ENCODE data around the gene BFSP1. TPM values are rescaled to one million over a fixed set of nuclear protein-coding genes. Genes with fewer than 3 reads are reported as not detected.

Gene BFSP1
- 0.73 TPM for total RNA-seq
- long read RNA-seq = 0 reads

GRCh38 chr20:17530716-17531664 lies at the start of gene BFSP1:
Gene BFSP1 (minus strand): TSS chr20:17531379. CDS start chr20:17531329, 50 bp downstream.
- DNase-seq (peak; percentile 68), ATAC-seq (ENCODE audit: poor library complexity) (peak; percentile 91)
- intact Hi-C loops (cut with DNase I) = loop anchor here (10.0 kb wide), 1 partner anchor 374 kb away; no protein-coding TSS in a partner anchor

- intact Hi-C loops (cut with DNase I) = no loop called here
- ATAC-seq (ENCODE audit: poor library complexity) (no peak), DNase-seq (no peak)
Measured at GRCh38 chr20:17580895-17581294, 49.7 kb upstream of the BFSP1 start.

GRCh38 chr20:17579369-17580039 lies 48.3 kb upstream of the BFSP1 start:
- DNase-seq (no peak), ATAC-seq (ENCODE audit: poor library complexity) (no peak)
- intact Hi-C loops (cut with DNase I) = no loop called here

- intact Hi-C loops (cut with DNase I) = no loop called here
- ATAC-seq (ENCODE audit: poor library complexity) (no peak), DNase-seq (no peak)
Measured at GRCh38 chr20:17576215-17576614, 45.0 kb upstream of the BFSP1 start.

GRCh38 chr20:17573463-17573862 lies 42.3 kb upstream of the BFSP1 start:
- no peak for ATAC-seq (ENCODE audit: poor library complexity)
- intact Hi-C loops (cut with DNase I) = no loop called here
- no peak for DNase-seq

GRCh38 chr20:17572034-17572638 lies 41.0 kb upstream of the BFSP1 start:
- intact Hi-C loops (cut with DNase I) = no loop called here

GRCh38 chr20:17571153-17571527 lies 40.0 kb upstream of the BFSP1 start:
- intact Hi-C loops (cut with DNase I) = no loop called here
- no peak for ATAC-seq (ENCODE audit: poor library complexity)
- DNase-seq = no peak

More at GRCh38 chr20:17572034-17572638, 41.0 kb upstream of the BFSP1 start:
- ATAC-seq (ENCODE audit: poor library complexity) = no peak
- no peak for DNase-seq

- DNase-seq = peak; percentile 68
- intact Hi-C loops (cut with DNase I) = no loop called here
- ATAC-seq (ENCODE audit: poor library complexity) = peak; percentile 61
Measured at GRCh38 chr20:17570347-17571152, 39.4 kb upstream of the BFSP1 start.

- DNase-seq = peak; percentile 95
- intact Hi-C loops (cut with DNase I) = no loop called here
- peak; percentile 93 for ATAC-seq (ENCODE audit: poor library complexity)
Measured at GRCh38 chr20:17569616-17570346, 38.6 kb upstream of the BFSP1 start, which contains the start of gene DSTN. Gene DSTN (plus strand): TSS chr20:17570075. CDS start chr20:17570209, 134 bp downstream.

- intact Hi-C loops (cut with DNase I) = no loop called here
- DNase-seq (peak; percentile 89), ATAC-seq (ENCODE audit: poor library complexity) (peak; percentile 76)
Measured at GRCh38 chr20:17568972-17569521, 37.9 kb upstream of the BFSP1 start.

- intact Hi-C loops (cut with DNase I) = no loop called here
- ATAC-seq (ENCODE audit: poor library complexity) (no peak), DNase-seq (no peak)
Measured at GRCh38 chr20:17568045-17568788, 37.0 kb upstream of the BFSP1 start.

- ATAC-seq (ENCODE audit: poor library complexity) (no peak), DNase-seq (no peak)
- intact Hi-C loops (cut with DNase I) = no loop called here
Measured at GRCh38 chr20:17566345-17566744, 35.2 kb upstream of the BFSP1 start.

- DNase-seq (no peak), ATAC-seq (ENCODE audit: poor library complexity) (no peak)
- intact Hi-C loops (cut with DNase I) = no loop called here
Measured at GRCh38 chr20:17565169-17565845, 34.1 kb upstream of the BFSP1 start.

- ATAC-seq (ENCODE audit: poor library complexity) = peak; percentile 75
- intact Hi-C loops (cut with DNase I) = no loop called here
Measured at GRCh38 chr20:17562804-17563305, 31.7 kb upstream of the BFSP1 start.

GRCh38 chr20:17560344-17561074 lies 29.3 kb upstream of the BFSP1 start:
- intact Hi-C loops (cut with DNase I) = no loop called here
- DNase-seq = no peak
- no peak for ATAC-seq (ENCODE audit: poor library complexity)

More at GRCh38 chr20:17562804-17563305, 31.7 kb upstream of the BFSP1 start:
- no peak for DNase-seq
